NT2/D1 (cell line): ENCODE results near the gene CALML6.

Source experiments
- SUZ12 ChIP-seq: IDR thresholded peaks from 2 replicates; pipeline ENCODE4 v1.6.1; 2011; ENCODE audit not compliant: insufficient read length, insufficient read depth; ENCODE audit errors: extremely low read depth
- ZNF274 ChIP-seq: IDR thresholded peaks from 2 replicates; pipeline ENCODE4 v1.6.1; 2011; ENCODE audit warnings: mild to moderate bottlenecking, low read depth, low read length

GRCh38 chr1:1937549-1938275, 22.7 kb downstream of the CALML6 start:
- no peak for TF ChIP-seq ZNF274
- TF ChIP-seq SUZ12, result no peak
